Pancreas (tissue), 10 donors: ENCODE data around the gene IL1RL2. TPM values are rescaled to one million over a fixed set of nuclear protein-coding genes. Genes with fewer than 3 reads are reported as not detected.

ENCODE experiments used
- ATAC-seq, 4 donors: fragments of 200-7000 bp; cut with Tn5 transposase; one replicate each; pipeline versions ENCODE4 v1.8.0 to v1.9.1; 2020; ENCODE audit warnings: mild to moderate bottlenecking in 4 of 4, moderate library complexity in 4 of 4
- DNase-seq, 6 donors: peaks; one replicate each; pipeline ENCODE4 v3.0.0-alpha.2; 2020
- FAIRE-seq: peaks from 2 replicates; lab custom pipeline; 2012; peaks lifted over from hg19 to GRCh38; lab: Jason Lieb, UNC
- H3K27ac ChIP-seq, 4 donors: fragments of 200-600 bp; sonication (generic); 1 replicate in 3 of 4; 2 replicates in 1 of 4; pipeline versions ENCODE4 v1.5.0 to v1.8.0; 2020
- H3K27me3 ChIP-seq, 4 donors: fragments of 200-600 bp; one replicate each; pipeline ENCODE4 v1.8.0; 2021
- H3K36me3 ChIP-seq, 3 donors: fragments of 200-600 bp; sonication (generic) in 1 of 3; one replicate each; pipeline versions ENCODE4 v1.5.0 to v1.8.0; 2020 to 2021
- H3K4me1 ChIP-seq, 3 donors: fragments of 200-600 bp; one replicate each; pipeline ENCODE4 v1.8.0; 2021
- H3K4me3 ChIP-seq, 4 donors: fragments of 200-600 bp; sonication (generic) in 2 of 4; one replicate each; pipeline versions ENCODE4 v1.5.0 to v1.8.0; 2020 to 2021
- H3K9me3 ChIP-seq, 4 donors: fragments of 200-600 bp; one replicate each; pipeline ENCODE4 v1.8.0; 2021
- WGBS, 2 donors: extraction: QIAGEN DNeasy Blood & Tissue Kit; methylation state at CpG; one replicate each; pipeline ENCODE4 v1.1.7; 2013; 5-methylcytosine and 5-hydroxymethylcytosine counted together
- intact Hi-C, 3 donors: fragments of 100-400 bp; cut with DNase I; formaldehyde crosslinking; loops; one replicate each; pipeline versions ENCODE4 v1.11.1 to v1.14.2; 2022
- polyA plus RNA-seq, 2 donors: library from polyadenylated mRNA; stranded (reverse); fragments of 200-250 nt; gene quantifications; one replicate each; pipeline ENCODE4 v1.2.3, GENCODE V29; 2013
- total RNA-seq, 6 donors: library from RNA; stranded (reverse); fragmentation: NEBNext Ultra II Directional in 4 of 6; extraction: Animal tissue kit (Norgen Biotek cat#: 25700) in 4 of 6; gene quantifications; one replicate each; pipeline versions ENCODE4 v1.2.1 to v1.2.4, GENCODE V29; 2021 to 2023
- TF ChIP-seq, protein P1 (sequence below), 4 donors: fragments of 200-600 bp; sonication (generic) in 3 of 4; IDR thresholded peaks; one replicate each; pipeline versions ENCODE4 v1.5.0 to v1.8.0; 2021; ENCODE audit warnings: antibody characterized with exemption in 4 of 4
- donor health status: healthy with polysubstance abuse.
- donor health status: DM: no; HTN: no; CAD: no; lungs with moderate emphysema.
- donor health status: DM: no; HTN: no; CAD: no.
- donor health status: control.
- donor health status: control.
- donor health status: Bipolar disorder and iron deficiency.
- donor health status: DM: yes; HTN: yes; CAD: no.
- donor health status: DM: no; HTN: no; CAD: no.
- donor health status: DM: no; HTN: no; CAD: no.
- donor health status: DM: yes; HTN: yes; CAD: no.

The IL1RL2 gene
- total and polyA plus RNA-seq, 8 donors: 0.12 to 1.2 (median 0.34) TPM

GRCh38 chr2:102149644-102150455 is 37.0 kb upstream of the IL1RL2 start:
- intact Hi-C loops: loop anchor here in 1 of 3 donors (10.0 kb wide), 1 partner anchor 125 kb away; no protein-coding TSS in a partner anchor
- peak overlapping the region in 2 of 4 donors; percentile 38 to 58 for H3K27ac ChIP-seq
- peaks cover 0 to 5% (median 0%) of the 10 kb centered on the region in 3 donors for H3K36me3 ChIP-seq
- H3K9me3 ChIP-seq: no peaks in the 10 kb centered on the region
- peak in 3 of 4 donors; percentile 63 to 66 (median 65) for ATAC-seq
- peak in 1 of 6 donors; percentile 36 for DNase-seq
- WGBS, 2 donors: 67 to 69% methylated on average over 9 of the region's 9 CpGs
- FAIRE-seq: no peak
- TF ChIP-seq, protein P1, sequence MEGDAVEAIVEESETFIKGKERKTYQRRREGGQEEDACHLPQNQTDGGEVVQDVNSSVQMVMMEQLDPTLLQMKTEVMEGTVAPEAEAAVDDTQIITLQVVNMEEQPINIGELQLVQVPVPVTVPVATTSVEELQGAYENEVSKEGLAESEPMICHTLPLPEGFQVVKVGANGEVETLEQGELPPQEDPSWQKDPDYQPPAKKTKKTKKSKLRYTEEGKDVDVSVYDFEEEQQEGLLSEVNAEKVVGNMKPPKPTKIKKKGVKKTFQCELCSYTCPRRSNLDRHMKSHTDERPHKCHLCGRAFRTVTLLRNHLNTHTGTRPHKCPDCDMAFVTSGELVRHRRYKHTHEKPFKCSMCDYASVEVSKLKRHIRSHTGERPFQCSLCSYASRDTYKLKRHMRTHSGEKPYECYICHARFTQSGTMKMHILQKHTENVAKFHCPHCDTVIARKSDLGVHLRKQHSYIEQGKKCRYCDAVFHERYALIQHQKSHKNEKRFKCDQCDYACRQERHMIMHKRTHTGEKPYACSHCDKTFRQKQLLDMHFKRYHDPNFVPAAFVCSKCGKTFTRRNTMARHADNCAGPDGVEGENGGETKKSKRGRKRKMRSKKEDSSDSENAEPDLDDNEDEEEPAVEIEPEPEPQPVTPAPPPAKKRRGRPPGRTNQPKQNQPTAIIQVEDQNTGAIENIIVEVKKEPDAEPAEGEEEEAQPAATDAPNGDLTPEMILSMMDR (IDR thresholded peaks at IDR 0.05): no peak
- no peaks in the 10 kb centered on the region for H3K27me3 ChIP-seq
- H3K4me3 ChIP-seq: no peak overlapping the region
- H3K4me1 ChIP-seq: peaks cover 10 to 28% (median 14%) of the 10 kb centered on the region in 3 donors

DNA sequence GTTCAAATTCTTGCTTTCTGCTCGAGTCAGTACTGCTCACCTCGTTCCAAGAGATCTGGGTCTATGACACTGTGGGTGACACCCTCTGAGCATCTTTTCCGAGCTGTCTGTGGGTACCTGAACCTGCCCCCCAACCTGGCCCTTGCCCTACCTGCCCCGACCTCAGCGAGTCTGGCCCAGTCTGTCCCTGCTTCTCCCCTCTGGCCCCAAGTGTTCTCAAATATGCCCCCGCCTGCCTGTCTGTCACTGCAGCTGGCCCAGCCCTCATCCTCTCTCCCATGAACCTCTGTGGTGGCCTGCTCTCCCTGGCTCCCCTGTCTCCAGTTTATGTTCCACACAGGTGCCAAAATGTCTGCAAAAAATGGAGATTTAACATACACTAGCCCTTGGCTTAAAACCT is 32.5 kb upstream of the IL1RL2 start:
- 83% methylated on average over 6 of the region's 6 CpGs for WGBS, 2 donors
- DNase-seq (no peak), FAIRE-seq (no peak), ATAC-seq (no peak)
- Histone ChIP-seq H3K36me3 (peaks cover 0 to 5% (median 0%) of the 10 kb centered on the region in 3 donors), H3K27ac (peak overlapping the region; percentile 11 to 80 (median 50)), H3K4me3 (no peak overlapping the region), H3K4me1 (peaks cover 26 to 39% (median 33%) of the 10 kb centered on the region in 3 donors), H3K9me3 (no peaks in the 10 kb centered on the region), H3K27me3 (no peaks in the 10 kb centered on the region)
- TF ChIP-seq, protein P1 (IDR thresholded peaks at IDR 0.05): no peak
- intact Hi-C loops: no loop called here

DNA sequence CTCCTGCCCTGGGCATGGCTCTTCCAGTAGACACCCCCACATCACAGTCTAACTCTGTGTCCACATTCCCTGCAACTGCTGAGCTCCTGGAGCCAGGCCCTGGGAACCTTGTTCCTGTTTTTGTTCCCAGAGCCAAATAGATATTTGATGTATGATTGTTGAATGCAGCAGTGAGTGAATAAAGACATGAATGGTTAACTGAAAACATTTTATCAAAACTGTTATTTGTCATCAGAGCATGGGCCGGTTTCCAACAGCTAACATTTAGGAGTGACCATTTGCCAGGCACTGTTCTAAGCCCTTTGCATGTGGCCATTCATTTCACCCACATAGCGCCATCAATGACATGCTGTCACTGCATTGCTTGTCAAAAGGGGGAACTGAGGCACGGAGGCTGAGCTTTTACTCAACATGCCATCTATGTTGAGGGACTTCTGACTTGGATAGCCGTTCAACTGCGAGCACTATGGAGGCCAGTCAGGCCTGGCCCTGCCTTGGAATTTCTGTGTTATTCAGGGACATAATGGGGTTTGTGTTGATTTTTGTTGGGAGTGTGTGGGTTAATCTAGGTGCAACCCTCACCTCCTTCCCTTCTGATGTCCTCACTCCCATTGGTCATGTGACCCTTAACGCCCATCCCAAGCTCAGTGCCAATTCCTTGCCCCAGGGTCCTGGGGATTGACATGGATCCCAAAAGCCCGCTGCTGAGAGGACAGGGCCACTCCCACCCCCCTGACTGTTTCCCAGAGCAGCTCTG is 31.7 kb upstream of the IL1RL2 start:
- H3K36me3 ChIP-seq: peaks cover 0 to 5% (median 0%) of the 10 kb centered on the region in 3 donors
- no peak for DNase-seq
- intact Hi-C loops: no loop called here

GRCh38 chr2:102155703-102156515 is 30.9 kb upstream of the IL1RL2 start:
- H3K27ac ChIP-seq: peak overlapping the region; percentile 22 to 80 (median 53)

More for the DNA sequence above, 31.7 kb upstream of the IL1RL2 start:
- H3K27ac ChIP-seq: peak overlapping the region; percentile 22 to 80 (median 53)
- no peaks in the 10 kb centered on the region for H3K9me3 ChIP-seq
- H3K4me1 ChIP-seq: peaks cover 25 to 32% (median 26%) of the 10 kb centered on the region in 3 donors
- ATAC-seq (peak in 3 of 4 donors; percentile 15 to 44 (median 37)), FAIRE-seq (no peak)
- no peak overlapping the region for H3K4me3 ChIP-seq
- TF ChIP-seq, protein P1 (IDR thresholded peaks at IDR 0.05): no peak
- 48 to 50% methylated on average over 7 of the region's 7 CpGs for WGBS, 2 donors
- no peaks in the 10 kb centered on the region for H3K27me3 ChIP-seq

More at GRCh38 chr2:102155703-102156515, 30.9 kb upstream of the IL1RL2 start:
- H3K9me3 ChIP-seq: no peaks in the 10 kb centered on the region
- intact Hi-C loops: no loop called here
- peaks cover 0 to 5% (median 0%) of the 10 kb centered on the region in 3 donors for H3K36me3 ChIP-seq
- ATAC-seq (peak; percentile 62 to 80 (median 76)), DNase-seq (peak in 1 of 6 donors; percentile 37), FAIRE-seq (no peak)
- H3K4me1 ChIP-seq: peaks cover 26 to 32% (median 32%) of the 10 kb centered on the region in 3 donors
- TF ChIP-seq, protein P1 (IDR thresholded peaks at IDR 0.05): no peak
- no peaks in the 10 kb centered on the region for H3K27me3 ChIP-seq
- H3K4me3 ChIP-seq: no peak overlapping the region
- 16 to 17% methylated on average over 6 of the region's 6 CpGs for WGBS, 2 donors
